Vagina (tissue), 2 donors: ENCODE results near the gene TIMM44. TPM values are rescaled to one million over a fixed set of nuclear protein-coding genes. Genes with fewer than 3 reads are reported as not detected.
A peak's percentile ranks its signal among the peaks of the same experiment; 100 is the strongest.

Experiments
- DNase-seq, 2 donors: peaks; one replicate each; pipeline ENCODE4 v3.0.0-alpha.2; 2017; ENCODE audit errors: extremely low spot score in 2 of 2
- H3K27ac ChIP-seq: fragments of 200-600 bp; sonication (generic); one replicate; pipeline ENCODE4 v1.5.1; 2019
- H3K27me3 ChIP-seq: fragments of 200-600 bp; sonication (generic); one replicate; pipeline ENCODE4 v1.5.1; 2019
- H3K36me3 ChIP-seq, 2 donors: fragments of 200-600 bp; sonication (generic); one replicate each; pipeline ENCODE4 v1.5.1; 2017 to 2019
- H3K4me1 ChIP-seq: fragments of 200-600 bp; sonication (generic); one replicate; pipeline ENCODE4 v1.5.1; 2019
- H3K4me3 ChIP-seq, 2 donors: fragments of 200-600 bp; sonication (generic); 1 replicate in 1 of 2; 2 replicates in 1 of 2; pipeline ENCODE4 v1.5.1; 2016 to 2019
- H3K9me3 ChIP-seq: fragments of 200-600 bp; sonication (generic); one replicate; pipeline ENCODE4 v1.5.1; 2019
- CTCF ChIP-seq, 3 experiments: fragments of 450-650 bp in 2 of 3; fragments of 200-600 bp in 1 of 3; sonication (generic) in 1 of 3; IDR thresholded peaks; one replicate each; pipeline ENCODE4 v1.5.1; 2017 to 2019; ENCODE audit warnings: antibody characterized with exemption in 3 of 3, mild to moderate bottlenecking in 2 of 3, moderate library complexity in 2 of 3
- POLR2A ChIP-seq, 2 donors: fragments of 450-650 bp; IDR thresholded peaks; one replicate each; pipeline ENCODE4 v1.6.1; 2017; ENCODE audit warnings: antibody characterized with exemption in 2 of 2, mild to moderate bottlenecking in 2 of 2, moderate library complexity in 2 of 2
- POLR2AphosphoS5 ChIP-seq, 2 donors: sonication (generic); formaldehyde crosslinking; IDR thresholded peaks; one replicate each; pipeline ENCODE4 v1.9.0; 2017; ENCODE audit warnings: antibody characterized with exemption in 2 of 2, mild to moderate bottlenecking in 2 of 2, low read depth in 1 of 2; ENCODE audit not compliant: insufficient read depth in 1 of 2
- intact Hi-C: fragments of 100-400 bp; cut with DNase I; formaldehyde crosslinking; loops from one replicate; pipeline ENCODE4 v1.15.1; 2023
- total RNA-seq: library from RNA; depleted of rRNA; stranded (reverse); fragments of >200 nt; gene quantifications from one replicate; pipeline ENCODE4 v1.2.3, GENCODE V29; 2016

Gene TIMM44
- total RNA-seq, 1 donor from 2014 or later: 76.1 TPM

- Histone ChIP-seq H3K36me3 (peaks cover 0 to 3% of the 10 kb centered on the region in 2 donors), H3K4me1 (peaks cover 44% of the 10 kb centered on the region), H3K27ac (peak overlapping the region; percentile 88), H3K27me3 (no peaks in the 10 kb centered on the region), H3K4me3 (no peak overlapping the region), H3K9me3 (no peaks in the 10 kb centered on the region)
- peak in 1 of 2 donors; percentile 6 for TF ChIP-seq POLR2AphosphoS5 (IDR thresholded peaks at IDR 0.05; ENCODE audit: insufficient read depth in 1 of 2, low read depth in 1 of 2)
- TF ChIP-seq POLR2A (IDR thresholded peaks at IDR 0.05): no peak
- no peak for DNase-seq
- intact Hi-C loops: no loop called here
Measured at GRCh38 chr19:7900931-7901330, 42.5 kb downstream of the TIMM44 start.

DNA sequence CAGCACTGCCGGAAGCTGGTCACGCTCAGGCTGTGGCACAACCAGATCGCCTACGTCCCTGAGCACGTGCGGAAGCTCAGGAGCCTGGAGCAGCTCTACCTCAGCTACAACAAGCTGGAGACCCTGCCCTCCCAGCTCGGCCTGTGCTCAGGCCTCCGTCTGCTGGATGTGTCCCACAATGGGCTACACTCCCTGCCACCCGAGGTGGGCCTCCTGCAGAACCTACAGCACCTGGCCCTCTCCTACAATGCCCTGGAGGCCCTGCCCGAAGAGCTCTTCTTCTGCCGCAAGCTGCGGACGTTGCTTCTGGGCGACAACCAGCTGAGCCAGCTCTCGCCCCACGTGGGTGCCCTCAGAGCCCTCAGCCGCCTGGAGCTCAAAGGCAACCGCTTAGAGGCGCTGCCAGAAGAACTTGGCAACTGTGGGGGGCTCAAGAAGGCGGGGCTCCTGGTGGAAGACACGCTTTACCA is 43.0 kb downstream of the TIMM44 start:
- peak in 1 of 2 donors; percentile 19 for TF ChIP-seq POLR2AphosphoS5 (IDR thresholded peaks at IDR 0.05; ENCODE audit: insufficient read depth in 1 of 2, low read depth in 1 of 2)
- no peak for TF ChIP-seq POLR2A (IDR thresholded peaks at IDR 0.05)
- no peak for TF ChIP-seq CTCF (IDR thresholded peaks at IDR 0.05)
- H3K4me3 ChIP-seq: no peak overlapping the region
- H3K9me3 ChIP-seq: no peaks in the 10 kb centered on the region
- DNase-seq: no peak
- peak overlapping the region; percentile 88 for H3K27ac ChIP-seq
- H3K27me3 ChIP-seq: no peaks in the 10 kb centered on the region
- H3K4me1 ChIP-seq: peaks cover 39% of the 10 kb centered on the region
- intact Hi-C loops: no loop called here
- no peaks in the 10 kb centered on the region for H3K36me3 ChIP-seq

DNA sequence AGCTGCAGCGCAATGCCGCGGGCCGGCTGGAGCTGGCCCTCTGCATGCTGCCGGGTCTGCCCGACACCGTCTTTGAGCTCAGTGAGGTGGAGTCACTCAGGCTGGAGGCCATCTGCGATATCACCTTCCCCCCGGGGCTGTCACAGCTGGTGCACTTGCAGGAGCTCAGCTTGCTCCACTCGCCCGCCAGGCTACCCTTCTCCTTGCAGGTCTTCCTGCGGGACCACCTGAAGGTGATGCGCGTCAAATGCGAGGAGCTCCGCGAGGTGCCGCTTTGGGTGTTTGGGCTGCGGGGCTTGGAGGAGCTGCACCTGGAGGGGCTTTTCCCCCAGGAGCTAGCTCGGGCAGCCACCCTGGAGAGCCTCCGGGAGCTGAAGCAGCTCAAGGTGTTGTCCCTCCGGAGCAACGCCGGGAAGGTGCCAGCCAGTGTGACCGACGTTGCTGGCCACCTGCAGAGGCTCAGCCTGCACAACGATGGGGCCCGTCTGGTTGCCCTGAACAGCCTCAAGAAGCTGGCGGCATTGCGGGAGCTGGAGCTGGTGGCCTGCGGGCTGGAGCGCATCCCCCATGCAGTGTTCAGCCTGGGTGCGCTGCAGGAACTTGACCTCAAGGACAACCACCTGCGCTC is 43.6 kb downstream of the TIMM44 start:
- no peak for TF ChIP-seq POLR2A (IDR thresholded peaks at IDR 0.05)
- no peak for TF ChIP-seq CTCF (IDR thresholded peaks at IDR 0.05)
- TF ChIP-seq POLR2AphosphoS5 (IDR thresholded peaks at IDR 0.05; ENCODE audit: insufficient read depth in 1 of 2, low read depth in 1 of 2): no peak
- intact Hi-C loops: no loop called here
- Histone ChIP-seq H3K9me3 (no peaks in the 10 kb centered on the region), H3K36me3 (no peaks in the 10 kb centered on the region), H3K4me3 (no peak overlapping the region), H3K4me1 (peaks cover 33% of the 10 kb centered on the region), H3K27me3 (no peaks in the 10 kb centered on the region), H3K27ac (peak overlapping the region; percentile 88)
- no peak for DNase-seq

GRCh38 chr19:7898967-7899366 is 44.5 kb downstream of the TIMM44 start:
- H3K27me3 ChIP-seq: no peaks in the 10 kb centered on the region
- H3K9me3 ChIP-seq: no peaks in the 10 kb centered on the region
- no peak overlapping the region for H3K27ac ChIP-seq
- no peaks in the 10 kb centered on the region for H3K36me3 ChIP-seq
- no peak for DNase-seq
- peaks cover 30% of the 10 kb centered on the region for H3K4me1 ChIP-seq
- intact Hi-C loops: no loop called here
- no peak overlapping the region for H3K4me3 ChIP-seq
- TF ChIP-seq POLR2AphosphoS5 (IDR thresholded peaks at IDR 0.05; ENCODE audit: insufficient read depth in 1 of 2, low read depth in 1 of 2): no peak
- no peak for TF ChIP-seq CTCF (IDR thresholded peaks at IDR 0.05)
- no peak for TF ChIP-seq POLR2A (IDR thresholded peaks at IDR 0.05)

DNA sequence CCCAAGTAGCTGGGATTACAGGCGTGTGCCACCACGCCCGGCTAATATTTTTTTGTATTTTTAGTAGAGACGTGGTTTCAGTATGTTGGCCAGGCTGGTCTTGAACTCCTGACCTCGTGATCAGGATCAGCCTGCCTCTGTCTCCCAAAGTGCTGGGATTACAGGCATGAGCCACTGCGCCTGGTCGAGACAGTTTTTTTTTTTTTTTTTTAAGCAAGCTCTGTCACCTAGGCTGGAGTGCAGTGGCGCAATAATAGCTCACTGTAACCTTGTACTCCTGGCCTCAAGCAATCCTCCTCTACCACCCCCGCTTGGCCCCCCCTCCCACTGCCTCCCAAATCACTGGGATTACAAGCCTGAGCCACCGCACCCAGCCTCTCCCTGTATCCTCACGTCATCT is 46.2 kb downstream of the TIMM44 start:
- no peak for DNase-seq
- no peak overlapping the region for H3K27ac ChIP-seq
- no peaks in the 10 kb centered on the region for H3K9me3 ChIP-seq
- no peaks in the 10 kb centered on the region for H3K36me3 ChIP-seq
- intact Hi-C loops: no loop called here
- H3K4me1 ChIP-seq: peaks cover 21% of the 10 kb centered on the region
- TF ChIP-seq POLR2AphosphoS5 (IDR thresholded peaks at IDR 0.05; ENCODE audit: insufficient read depth in 1 of 2, low read depth in 1 of 2) (no peak), CTCF (IDR thresholded peaks at IDR 0.05) (no peak), POLR2A (IDR thresholded peaks at IDR 0.05) (no peak)
- no peaks in the 10 kb centered on the region for H3K27me3 ChIP-seq
- H3K4me3 ChIP-seq: no peak overlapping the region
